Measurements from ENCODE around the gene VAV2. TPM values are rescaled to one million over a fixed set of nuclear protein-coding genes. Genes with fewer than 3 reads are reported as not detected.
"Not testable (repeated sequence)": the region's sequence is repeated elsewhere in the genome, so short reads cannot be mapped to it uniquely, and the experiment has no call there.

The VAV2 gene
- total RNA-seq, 3 donors from 2014 or later = 5.3 to 9.5 (median 8.8) TPM

- Histone ChIP-seq H3K4me1 (no peaks in the 10 kb centered on the region), H3K27me3 (no peaks in the 10 kb centered on the region), H3K27ac (no peak overlapping the region), H3K4me3 (no peak overlapping the region), H3K36me3 (peaks cover 1% of the 10 kb centered on the region), H3K9me3 (peaks cover 14 to 17% of the 10 kb centered on the region in 2 donors)
- intact Hi-C loops (cut with DNase I; ENCODE audit: low total_unique reads) = loop anchor here (5.0 kb wide), 1 partner anchor 1179 kb away; no protein-coding TSS in a partner anchor
- DNase-seq (ENCODE audit: low spot score in 2 of 2) = no peak
- no peak for TF ChIP-seq POLR2AphosphoS5 (IDR thresholded peaks at IDR 0.05)
Measured at GRCh38 chr9:133768371-133768858, 223.7 kb downstream of the VAV2 start.

- Histone ChIP-seq H3K36me3 (peaks cover 4% of the 10 kb centered on the region), H3K9me3 (peaks cover 14 to 17% of the 10 kb centered on the region in 2 donors), H3K27ac (no peak overlapping the region), H3K4me1 (no peaks in the 10 kb centered on the region), H3K27me3 (no peaks in the 10 kb centered on the region), H3K4me3 (no peak overlapping the region)
- DNase-seq (ENCODE audit: low spot score in 2 of 2) = peak in 1 of 2 donors; percentile 14
- intact Hi-C loops (cut with DNase I; ENCODE audit: low total_unique reads) = loop anchor here (5.0 kb wide), 1 partner anchor 1180 kb away; no protein-coding TSS in a partner anchor
- TF ChIP-seq POLR2A (IDR thresholded peaks at IDR 0.05) (no peak), CTCF (IDR thresholded peaks at IDR 0.05) (no peak), POLR2AphosphoS5 (IDR thresholded peaks at IDR 0.05) (no peak)
Measured at GRCh38 chr9:133767625-133768024, 224.5 kb downstream of the VAV2 start.

GRCh38 chr9:133767008-133767407 lies 225.1 kb downstream of the VAV2 start:
- Histone ChIP-seq H3K36me3 (peaks cover 4% of the 10 kb centered on the region), H3K27me3 (no peaks in the 10 kb centered on the region), H3K4me1 (no peaks in the 10 kb centered on the region), H3K27ac (no peak overlapping the region), H3K9me3 (peaks cover 14 to 17% of the 10 kb centered on the region in 2 donors), H3K4me3 (no peak overlapping the region)
- no peak for TF ChIP-seq CTCF (IDR thresholded peaks at IDR 0.05)
- intact Hi-C loops (cut with DNase I; ENCODE audit: low total_unique reads) = loop anchor here (5.0 kb wide), 1 partner anchor 1180 kb away; no protein-coding TSS in a partner anchor
- no peak for DNase-seq (ENCODE audit: low spot score in 2 of 2)

GRCh38 chr9:133766234-133766633 lies 225.9 kb downstream of the VAV2 start:
- intact Hi-C loops (cut with DNase I; ENCODE audit: low total_unique reads) = loop anchor here (5.0 kb wide), 1 partner anchor 1181 kb away; no protein-coding TSS in a partner anchor
- H3K27ac ChIP-seq; H3K36me3 ChIP-seq; DNase-seq (ENCODE audit: low spot score in 2 of 2); H3K27me3 ChIP-seq; H3K4me1 ChIP-seq; H3K4me3 ChIP-seq: not testable (repeated sequence)
- peaks cover 14 to 17% of the 10 kb centered on the region in 2 donors for H3K9me3 ChIP-seq

- Histone ChIP-seq H3K27ac (no peak overlapping the region), H3K27me3 (no peaks in the 10 kb centered on the region), H3K9me3 (peaks cover 14 to 16% of the 10 kb centered on the region in 2 donors), H3K4me1 (no peaks in the 10 kb centered on the region), H3K4me3 (no peak overlapping the region), H3K36me3 (peaks cover 4% of the 10 kb centered on the region)
- intact Hi-C loops (cut with DNase I; ENCODE audit: low total_unique reads) = no loop called here
- no peak for TF ChIP-seq POLR2AphosphoS5 (IDR thresholded peaks at IDR 0.05)
- TF ChIP-seq POLR2A (IDR thresholded peaks at IDR 0.05) = no peak
- TF ChIP-seq CTCF (IDR thresholded peaks at IDR 0.05) = no peak
- peak in 1 of 2 donors; percentile 45 for DNase-seq (ENCODE audit: low spot score in 2 of 2)
Measured at GRCh38 chr9:133763272-133764183, 228.6 kb downstream of the VAV2 start.

All from breast epithelium (tissue), 4 donors.